ENCODE measurements around the gene MRI1. TPM values are rescaled to one million over a fixed set of nuclear protein-coding genes. Genes with fewer than 3 reads are reported as not detected.

MRI1 gene
- total RNA-seq, 1 donor, result 33.7 TPM

DNA sequence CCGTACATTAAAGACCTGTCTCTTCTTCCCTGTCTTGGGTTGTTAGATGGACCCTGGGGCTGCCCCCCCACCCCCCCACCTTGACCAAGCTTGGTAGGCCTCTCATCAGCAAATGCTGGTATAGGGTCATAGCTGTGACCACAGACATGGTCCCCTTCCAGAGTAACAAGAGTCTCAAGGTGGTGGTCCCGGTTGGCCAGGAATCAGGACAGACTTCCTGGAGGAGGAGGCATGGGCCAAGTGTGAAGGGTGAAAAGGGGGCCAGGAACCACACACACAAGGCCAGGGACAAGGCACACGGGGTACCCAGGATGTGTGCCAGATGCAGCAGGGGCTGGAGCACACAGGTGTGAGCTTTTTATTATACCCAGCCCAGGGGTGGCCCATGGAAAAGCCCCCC is 1.1 kb upstream of the MRI1 start:
- Histone ChIP-seq H3K4me2 (ENCODE audit: insufficient read depth, low read length) (no peak overlapping the region), H3K36me3 (ENCODE audit: insufficient read depth, low read length) (peaks cover 41% of the 10 kb centered on the region), H3K9me3 (ENCODE audit: low read depth, low read length) (no peaks in the 10 kb centered on the region), H3K27me3 (ENCODE audit: insufficient read depth, low read length) (no peaks in the 10 kb centered on the region), H3K4me3 (ENCODE audit: insufficient read depth, low read length) (no peak overlapping the region), H4K20me1 (ENCODE audit: insufficient read depth, low read length) (peaks cover 12% of the 10 kb centered on the region), H3K27ac (ENCODE audit: low read depth, low read length) (no peak overlapping the region), H3K79me2 (ENCODE audit: insufficient read depth, low read length) (peaks cover 30% of the 10 kb centered on the region), H2AFZ (ENCODE audit: low read length) (no peak overlapping the region), H3K4me1 (ENCODE audit: insufficient read depth, low read length) (peaks cover 9% of the 10 kb centered on the region)
- TF ChIP-seq, protein P1, sequence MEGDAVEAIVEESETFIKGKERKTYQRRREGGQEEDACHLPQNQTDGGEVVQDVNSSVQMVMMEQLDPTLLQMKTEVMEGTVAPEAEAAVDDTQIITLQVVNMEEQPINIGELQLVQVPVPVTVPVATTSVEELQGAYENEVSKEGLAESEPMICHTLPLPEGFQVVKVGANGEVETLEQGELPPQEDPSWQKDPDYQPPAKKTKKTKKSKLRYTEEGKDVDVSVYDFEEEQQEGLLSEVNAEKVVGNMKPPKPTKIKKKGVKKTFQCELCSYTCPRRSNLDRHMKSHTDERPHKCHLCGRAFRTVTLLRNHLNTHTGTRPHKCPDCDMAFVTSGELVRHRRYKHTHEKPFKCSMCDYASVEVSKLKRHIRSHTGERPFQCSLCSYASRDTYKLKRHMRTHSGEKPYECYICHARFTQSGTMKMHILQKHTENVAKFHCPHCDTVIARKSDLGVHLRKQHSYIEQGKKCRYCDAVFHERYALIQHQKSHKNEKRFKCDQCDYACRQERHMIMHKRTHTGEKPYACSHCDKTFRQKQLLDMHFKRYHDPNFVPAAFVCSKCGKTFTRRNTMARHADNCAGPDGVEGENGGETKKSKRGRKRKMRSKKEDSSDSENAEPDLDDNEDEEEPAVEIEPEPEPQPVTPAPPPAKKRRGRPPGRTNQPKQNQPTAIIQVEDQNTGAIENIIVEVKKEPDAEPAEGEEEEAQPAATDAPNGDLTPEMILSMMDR (IDR thresholded peaks at IDR 0.05; ENCODE audit: extremely low read depth, low read depth, low read length), result no peak
- peak; percentile 61 for DNase-seq (ENCODE audit: insufficient read length, low spot score, missing footprints)

GRCh38 chr19:13764821-13765394 is 586 bp downstream of the MRI1 start:
- Histone ChIP-seq H4K20me1 (ENCODE audit: insufficient read depth, low read length) (peaks cover 12% of the 10 kb centered on the region), H3K9me3 (ENCODE audit: low read depth, low read length) (no peaks in the 10 kb centered on the region), H3K36me3 (ENCODE audit: insufficient read depth, low read length) (peaks cover 43% of the 10 kb centered on the region), H3K79me2 (ENCODE audit: insufficient read depth, low read length) (peaks cover 30% of the 10 kb centered on the region), H3K27ac (ENCODE audit: low read depth, low read length) (peak overlapping the region; percentile 60), H3K27me3 (ENCODE audit: insufficient read depth, low read length) (no peaks in the 10 kb centered on the region), H2AFZ (ENCODE audit: low read length) (peak overlapping the region; percentile 59), H3K4me1 (ENCODE audit: insufficient read depth, low read length) (peaks cover 9% of the 10 kb centered on the region), H3K4me3 (ENCODE audit: insufficient read depth, low read length) (peak overlapping the region; percentile 85), H3K4me2 (ENCODE audit: insufficient read depth, low read length) (peak overlapping the region; percentile 88)
- DNase-seq (ENCODE audit: insufficient read length, low spot score, missing footprints), result peak; percentile 90
- TF ChIP-seq, protein P1 (IDR thresholded peaks at IDR 0.05; ENCODE audit: extremely low read depth, low read depth, low read length), result no peak

GRCh38 chr19:13765395-13766094 is 1.2 kb downstream of the MRI1 start:
- Histone ChIP-seq H3K27me3 (ENCODE audit: insufficient read depth, low read length) (no peaks in the 10 kb centered on the region), H3K9me3 (ENCODE audit: low read depth, low read length) (no peaks in the 10 kb centered on the region), H3K4me2 (ENCODE audit: insufficient read depth, low read length) (peak overlapping the region; percentile 88), H3K79me2 (ENCODE audit: insufficient read depth, low read length) (peaks cover 30% of the 10 kb centered on the region), H3K4me3 (ENCODE audit: insufficient read depth, low read length) (peak overlapping the region; percentile 85), H3K36me3 (ENCODE audit: insufficient read depth, low read length) (peaks cover 40% of the 10 kb centered on the region), H3K4me1 (ENCODE audit: insufficient read depth, low read length) (peaks cover 9% of the 10 kb centered on the region), H4K20me1 (ENCODE audit: insufficient read depth, low read length) (peaks cover 12% of the 10 kb centered on the region), H3K27ac (ENCODE audit: low read depth, low read length) (peak overlapping the region; percentile 60), H2AFZ (ENCODE audit: low read length) (no peak overlapping the region)
- TF ChIP-seq, protein P1 (IDR thresholded peaks at IDR 0.05; ENCODE audit: extremely low read depth, low read depth, low read length), result no peak
- peak; percentile 94 for DNase-seq (ENCODE audit: insufficient read length, low spot score, missing footprints)

DNA sequence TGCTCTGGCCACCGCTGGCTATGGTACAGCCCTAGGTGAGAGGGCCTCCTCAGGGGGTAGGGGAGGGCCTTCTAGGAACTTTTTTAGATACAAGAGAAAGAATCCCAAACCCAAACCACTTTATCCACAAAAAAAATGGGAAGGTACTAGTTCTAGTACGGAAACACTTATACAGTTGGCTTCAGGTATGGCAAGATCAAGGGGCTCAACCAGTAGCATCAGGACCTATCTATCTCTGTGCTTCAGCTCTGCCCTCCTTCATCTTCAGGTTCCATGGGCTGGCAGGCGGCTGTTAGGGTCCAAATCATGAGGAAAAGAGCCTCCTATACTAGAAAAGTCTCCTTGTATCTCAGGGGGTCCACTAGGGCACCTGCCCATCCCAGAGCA is 1.8 kb downstream of the MRI1 start:
- Histone ChIP-seq H3K79me2 (ENCODE audit: insufficient read depth, low read length) (peaks cover 30% of the 10 kb centered on the region), H3K4me1 (ENCODE audit: insufficient read depth, low read length) (peaks cover 9% of the 10 kb centered on the region), H3K4me3 (ENCODE audit: insufficient read depth, low read length) (peak overlapping the region; percentile 85), H3K4me2 (ENCODE audit: insufficient read depth, low read length) (no peak overlapping the region), H3K27me3 (ENCODE audit: insufficient read depth, low read length) (no peaks in the 10 kb centered on the region), H3K27ac (ENCODE audit: low read depth, low read length) (no peak overlapping the region), H3K9me3 (ENCODE audit: low read depth, low read length) (no peaks in the 10 kb centered on the region), H3K36me3 (ENCODE audit: insufficient read depth, low read length) (peaks cover 40% of the 10 kb centered on the region), H2AFZ (ENCODE audit: low read length) (no peak overlapping the region), H4K20me1 (ENCODE audit: insufficient read depth, low read length) (peaks cover 12% of the 10 kb centered on the region)
- peak; percentile 34 for DNase-seq (ENCODE audit: insufficient read length, low spot score, missing footprints)
- TF ChIP-seq, protein P1 (IDR thresholded peaks at IDR 0.05; ENCODE audit: extremely low read depth, low read depth, low read length), result no peak
